Lung (tissue), 12 donors: ENCODE measurements around the gene UNC5B. TPM values are rescaled to one million over a fixed set of nuclear protein-coding genes. Genes with fewer than 3 reads are reported as not detected.

ENCODE experiments used
- ATAC-seq: fragments of 200-7000 bp; cut with Tn5 transposase; one replicate; pipeline ENCODE4 v1.9.1; 2020; ENCODE audit warnings: moderate number of reproducible peaks; ENCODE audit not compliant: insufficient read depth, low FRiP score
- DNase-seq, 3 donors: peaks; one replicate each; pipeline ENCODE4 v3.0.0-alpha.2; 2013 to 2017
- H3K27ac ChIP-seq, 2 donors: one replicate each; pipeline ENCODE4 v1.5.1; 2013; ENCODE audit warnings: mild to moderate bottlenecking in 2 of 2, moderate library complexity in 2 of 2, control low read depth in 1 of 2, inconsistent platforms in 1 of 2, low read depth in 1 of 2, low read length in 1 of 2
- H3K27me3 ChIP-seq, 3 donors: one replicate each; pipeline ENCODE4 v1.5.1; 2013; ENCODE audit warnings: low read length in 2 of 3; ENCODE audit not compliant: control insufficient read depth in 3 of 3, insufficient read depth in 3 of 3
- H3K36me3 ChIP-seq, 4 donors: one replicate each; pipeline ENCODE4 v1.5.1; 2013; ENCODE audit warnings: low read length in 4 of 4, mild to moderate bottlenecking in 1 of 4, moderate library complexity in 1 of 4; ENCODE audit not compliant: control insufficient read depth in 4 of 4, insufficient read depth in 4 of 4
- H3K4me1 ChIP-seq, 5 donors: one replicate each; pipeline ENCODE4 v1.5.1; 2013; ENCODE audit warnings: low read length in 5 of 5, mild to moderate bottlenecking in 2 of 5, moderate library complexity in 1 of 5; ENCODE audit not compliant: control insufficient read depth in 5 of 5, insufficient read depth in 5 of 5
- H3K4me3 ChIP-seq: one replicate; pipeline ENCODE4 v1.5.1; 2013; ENCODE audit warnings: mild to moderate bottlenecking, control low read depth, moderate library complexity
- H3K9ac ChIP-seq, 2 donors: one replicate each; pipeline ENCODE4 v1.5.1; 2013; ENCODE audit warnings: low read length in 2 of 2, control low read depth in 1 of 2; ENCODE audit not compliant: insufficient read depth in 1 of 2
- H3K9me3 ChIP-seq, 4 donors: one replicate each; pipeline ENCODE4 v1.5.1; 2013; ENCODE audit warnings: low read length in 3 of 4, mild to moderate bottlenecking in 1 of 4, moderate library complexity in 1 of 4; ENCODE audit not compliant: control insufficient read depth in 4 of 4, insufficient read depth in 3 of 4
- WGBS, 2 donors: extraction: QIAGEN DNeasy Blood & Tissue Kit; methylation state at CpG; one replicate each; pipeline ENCODE4 v1.1.7; 2013; 5-methylcytosine and 5-hydroxymethylcytosine counted together
- polyA plus RNA-seq, 2 donors: library from polyadenylated mRNA; stranded (reverse); fragments of 200-250 nt; gene quantifications; one replicate each; pipeline ENCODE4 v1.2.1, GENCODE V29; 2013
- total RNA-seq, 2 donors: library from RNA; depleted of rRNA in 1 of 2; stranded (reverse); fragments of >200 nt in 1 of 2; gene quantifications; one replicate each; pipeline ENCODE4 v1.2.1, GENCODE V29; 2014 to 2021
- TF ChIP-seq, protein P1 (sequence below): IDR thresholded peaks from 2 replicates; pipeline ENCODE4 v1.5.1; 2012; ENCODE audit warnings: mild to moderate bottlenecking; ENCODE audit errors: control extremely low read depth, extremely low read depth
- donor health status: control.
- donor health status: control.
- donor health status: Bipolar disorder and iron deficiency.
- donor health status: healthy.
- donor health status: DM: yes; HTN: yes; CAD: no.

Gene UNC5B
- total and polyA plus RNA-seq, 4 donors, result 4.4 to 23.8 (median 8.3) TPM

DNA sequence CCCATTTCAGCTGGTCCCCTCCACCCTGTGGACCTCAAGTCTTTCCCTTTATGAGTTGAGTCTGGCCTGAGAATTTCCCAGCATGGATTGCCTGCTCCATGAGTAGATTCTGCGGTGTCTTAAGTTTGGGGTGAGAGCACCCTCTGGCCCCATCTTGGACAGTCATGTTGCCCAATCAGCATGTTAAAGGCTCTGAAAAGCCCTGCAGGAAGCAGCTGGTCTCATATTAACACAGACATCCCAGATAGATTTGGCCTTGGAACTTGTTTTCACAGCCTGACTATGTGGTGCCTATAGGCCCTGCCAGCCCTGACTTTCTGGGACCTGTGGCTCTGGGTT, 91.2 kb downstream of the UNC5B start:
- H3K9me3 ChIP-seq, result no peaks in the 10 kb centered on the region
- peaks cover 0 to 6% (median 1%) of the 10 kb centered on the region in 4 donors for H3K36me3 ChIP-seq
- ATAC-seq (no peak), DNase-seq (no peak)
- peaks cover 0 to 18% (median 0%) of the 10 kb centered on the region in 5 donors for H3K4me1 ChIP-seq
- H3K9ac ChIP-seq, result no peak overlapping the region
- no peaks in the 10 kb centered on the region for H3K27me3 ChIP-seq
- H3K27ac ChIP-seq, result no peak overlapping the region
- no peak overlapping the region for H3K4me3 ChIP-seq
- 44 to 48% methylated on average over 1 of the region's 1 CpG for WGBS, 2 donors
- TF ChIP-seq, protein P1, sequence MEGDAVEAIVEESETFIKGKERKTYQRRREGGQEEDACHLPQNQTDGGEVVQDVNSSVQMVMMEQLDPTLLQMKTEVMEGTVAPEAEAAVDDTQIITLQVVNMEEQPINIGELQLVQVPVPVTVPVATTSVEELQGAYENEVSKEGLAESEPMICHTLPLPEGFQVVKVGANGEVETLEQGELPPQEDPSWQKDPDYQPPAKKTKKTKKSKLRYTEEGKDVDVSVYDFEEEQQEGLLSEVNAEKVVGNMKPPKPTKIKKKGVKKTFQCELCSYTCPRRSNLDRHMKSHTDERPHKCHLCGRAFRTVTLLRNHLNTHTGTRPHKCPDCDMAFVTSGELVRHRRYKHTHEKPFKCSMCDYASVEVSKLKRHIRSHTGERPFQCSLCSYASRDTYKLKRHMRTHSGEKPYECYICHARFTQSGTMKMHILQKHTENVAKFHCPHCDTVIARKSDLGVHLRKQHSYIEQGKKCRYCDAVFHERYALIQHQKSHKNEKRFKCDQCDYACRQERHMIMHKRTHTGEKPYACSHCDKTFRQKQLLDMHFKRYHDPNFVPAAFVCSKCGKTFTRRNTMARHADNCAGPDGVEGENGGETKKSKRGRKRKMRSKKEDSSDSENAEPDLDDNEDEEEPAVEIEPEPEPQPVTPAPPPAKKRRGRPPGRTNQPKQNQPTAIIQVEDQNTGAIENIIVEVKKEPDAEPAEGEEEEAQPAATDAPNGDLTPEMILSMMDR, result no peak

DNA sequence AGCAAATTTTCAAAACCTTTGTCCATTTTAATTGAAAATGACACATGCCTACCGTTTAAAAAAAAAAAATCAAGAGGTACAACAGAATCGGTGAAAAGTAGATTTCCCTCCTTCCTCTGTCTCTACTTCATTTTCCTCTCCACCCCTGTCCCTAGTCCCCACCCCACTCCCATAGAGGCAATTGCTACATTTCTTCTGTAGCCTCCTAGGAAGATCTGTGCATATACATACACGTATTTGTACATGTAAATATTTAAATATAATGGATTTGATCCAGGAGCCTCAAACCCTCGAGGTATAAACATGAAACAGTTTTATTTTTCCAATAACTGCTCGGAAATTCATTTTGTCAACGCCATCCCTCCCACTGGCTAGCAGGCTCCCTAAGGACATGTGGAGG, 92.5 kb downstream of the UNC5B start:
- 65 to 77% methylated on average over 6 of the region's 6 CpGs for WGBS, 2 donors
- ATAC-seq, result no peak
- no peaks in the 10 kb centered on the region for H3K9me3 ChIP-seq
- TF ChIP-seq, protein P1, result no peak
- peaks cover 0 to under 1% (median 0%) of the 10 kb centered on the region in 4 donors for H3K36me3 ChIP-seq
- no peak overlapping the region for H3K27ac ChIP-seq
- no peak overlapping the region for H3K9ac ChIP-seq
- DNase-seq, result no peak
- no peak overlapping the region for H3K4me3 ChIP-seq
- H3K27me3 ChIP-seq, result no peaks in the 10 kb centered on the region
- H3K4me1 ChIP-seq, result peaks cover 0 to 18% (median 0%) of the 10 kb centered on the region in 5 donors

DNA sequence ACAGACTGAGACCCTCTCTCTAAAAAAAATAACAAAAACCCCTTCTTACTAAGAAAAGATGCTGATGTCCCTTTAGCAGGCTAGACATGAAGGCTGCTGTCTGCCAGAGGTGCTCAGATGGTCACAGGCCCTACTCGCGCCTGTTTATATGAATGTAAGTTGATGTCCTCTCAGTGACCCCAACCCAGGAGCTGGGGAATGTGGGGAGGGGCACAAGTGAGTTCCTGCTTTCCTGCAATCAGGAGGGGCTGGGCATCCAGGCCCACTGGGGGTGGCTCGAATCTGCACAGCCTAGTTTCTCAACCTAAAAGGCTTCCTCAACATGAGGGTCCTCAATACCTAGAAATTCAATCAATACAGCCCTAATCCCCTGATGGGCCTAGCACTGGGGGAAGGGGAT, 94.6 kb downstream of the UNC5B start:
- no peak for ATAC-seq

More for the DNA sequence above, 94.6 kb downstream of the UNC5B start:
- WGBS, 2 donors, result 79 to 80% methylated on average over 3 of the region's 3 CpGs
- no peak overlapping the region for H3K4me3 ChIP-seq
- no peak overlapping the region for H3K27ac ChIP-seq
- peaks cover 0 to 18% (median 0%) of the 10 kb centered on the region in 5 donors for H3K4me1 ChIP-seq
- TF ChIP-seq, protein P1, result no peak
- no peaks in the 10 kb centered on the region for H3K9me3 ChIP-seq
- peak in 1 of 3 donors; percentile 27 for DNase-seq
- no peaks in the 10 kb centered on the region for H3K36me3 ChIP-seq
- no peaks in the 10 kb centered on the region for H3K27me3 ChIP-seq
- no peak overlapping the region for H3K9ac ChIP-seq
